Right lobe of liver (tissue), 6 donors: ENCODE measurements around the gene NAB2. TPM values are rescaled to one million over a fixed set of nuclear protein-coding genes. Genes with fewer than 3 reads are reported as not detected.

ENCODE experiments used
- ATAC-seq, 4 donors: fragments of 200-7000 bp; cut with Tn5 transposase; one replicate each; pipeline ENCODE4 v1.9.1; 2020; ENCODE audit warnings: mild to moderate bottlenecking in 4 of 4, moderate library complexity in 4 of 4
- DNase-seq, 3 donors: peaks; one replicate each; pipeline ENCODE4 v3.0.0-alpha.2; 2020
- H3K27ac ChIP-seq, 3 donors: fragments of 200-600 bp; one replicate each; pipeline ENCODE4 v1.8.0; 2022
- H3K27me3 ChIP-seq, 2 donors: fragments of 200-600 bp; one replicate each; pipeline ENCODE4 v1.8.0; 2022
- H3K36me3 ChIP-seq, 4 donors: fragments of 200-600 bp; sonication (generic) in 1 of 4; one replicate each; pipeline versions ENCODE4 v1.5.1 to v1.8.0; 2017 to 2022; ENCODE audit warnings: control low read depth in 1 of 4
- H3K4me1 ChIP-seq, 4 donors: fragments of 200-600 bp; sonication (generic) in 1 of 4; one replicate each; pipeline versions ENCODE4 v1.5.1 to v1.8.0; 2017 to 2022; ENCODE audit warnings: control low read depth in 1 of 4
- H3K4me3 ChIP-seq, 3 donors: fragments of 200-600 bp; one replicate each; pipeline ENCODE4 v1.8.0; 2022
- H3K9me3 ChIP-seq, 4 donors: fragments of 200-600 bp; sonication (generic) in 1 of 4; one replicate each; pipeline versions ENCODE4 v1.5.1 to v1.8.0; 2017 to 2022; ENCODE audit warnings: control low read depth in 1 of 4
- CTCF ChIP-seq, 4 donors: fragments of 200-600 bp in 3 of 4; fragments of 450-650 bp in 1 of 4; IDR thresholded peaks; one replicate each; pipeline versions ENCODE4 v1.5.1 to v1.8.0; 2016 to 2022; ENCODE audit warnings: antibody characterized with exemption in 4 of 4, mild to moderate bottlenecking in 2 of 4
- POLR2A ChIP-seq: fragments of 450-650 bp; IDR thresholded peaks from one replicate; pipeline ENCODE4 v1.6.1; 2017; ENCODE audit warnings: antibody characterized with exemption, mild to moderate bottlenecking
- WGBS: methylation state at CpG from one replicate; pipeline ENCODE4 v1.1.6; 2018; ENCODE audit warnings: low coverage, low lambda C conversion rate; ENCODE audit not compliant: insufficient coverage; ENCODE audit errors: missing lambda C conversion rate; 5-methylcytosine and 5-hydroxymethylcytosine counted together
- intact Hi-C, 2 donors: fragments of 100-400 bp; cut with DNase I; formaldehyde crosslinking; loops; one replicate each; pipeline versions ENCODE4 v1.11.2 to v1.14.1; 2022
- total RNA-seq, 6 experiments: library from RNA; depleted of rRNA in 2 of 6; stranded (reverse); fragments of >200 nt in 2 of 6; fragmentation: NEBNext Ultra II Directional in 3 of 6; extraction: Animal tissue kit (Norgen Biotek cat#: 25700) in 3 of 6; gene quantifications; one replicate each; pipeline versions ENCODE4 v1.1.0 to v1.2.4, GENCODE V29; 2016 to 2023
- donor health status: DM: no; HTN: yes; CAD: no.
- donor health status: DM: no; HTN: no; CAD: no.
- donor health status: DM: no; HTN: no; CAD: no.
- donor health status: DM: no; HTN: yes; CAD: no.
- donor health status: DM: no; HTN: yes; CAD: no.

NAB2 gene
- total RNA-seq, 6 experiments from 2014 or later: 6.1 to 13.1 (median 8.9) TPM

GRCh38 chr12:57092876-57093414 is 4.0 kb downstream of the NAB2 start:
- H3K9me3 ChIP-seq: no peaks in the 10 kb centered on the region
- no peaks in the 10 kb centered on the region for H3K27me3 ChIP-seq
- no peak overlapping the region for H3K4me3 ChIP-seq
- H3K4me1 ChIP-seq: peaks cover 0 to 18% (median 7%) of the 10 kb centered on the region in 4 donors
- no peak for TF ChIP-seq POLR2A
- no peak for TF ChIP-seq CTCF (IDR thresholded peaks at IDR 0.05)
- no peak overlapping the region for H3K27ac ChIP-seq
- DNase-seq (no peak), ATAC-seq (no peak)
- 42% methylated on average over 2 of the region's 4 CpGs for WGBS
- intact Hi-C loops: no loop called here
- peaks cover 0 to 58% (median 19%) of the 10 kb centered on the region in 4 donors for H3K36me3 ChIP-seq

- Histone ChIP-seq H3K36me3 (peaks cover 0 to 64% (median 22%) of the 10 kb centered on the region in 4 donors), H3K27ac (peak overlapping the region in 2 of 3 donors; percentile 6 to 37)
These were observed 4.7 kb downstream of the NAB2 start for GRCh38 chr12:57093415-57094207.

GRCh38 chr12:57094208-57095160 is 5.6 kb downstream of the NAB2 start:
- Histone ChIP-seq H3K9me3 (no peaks in the 10 kb centered on the region), H3K4me3 (no peak overlapping the region), H3K4me1 (peaks cover 0 to 14% (median 5%) of the 10 kb centered on the region in 4 donors), H3K27ac (peak overlapping the region; percentile 6 to 18 (median 16)), H3K27me3 (no peaks in the 10 kb centered on the region), H3K36me3 (peaks cover 0 to 73% (median 24%) of the 10 kb centered on the region in 4 donors)
- intact Hi-C loops: no loop called here
- WGBS: 23% methylated on average over 8 of the region's 15 CpGs
- ATAC-seq (no peak), DNase-seq (peak in 1 of 3 donors; percentile 41)
- TF ChIP-seq CTCF (IDR thresholded peaks at IDR 0.05): no peak
- TF ChIP-seq POLR2A: no peak

More at GRCh38 chr12:57093415-57094207, 4.7 kb downstream of the NAB2 start:
- WGBS: 32% methylated on average over 2 of the region's 24 CpGs
- peak in 3 of 4 donors; percentile 2 to 60 (median 2) for ATAC-seq
- TF ChIP-seq CTCF (IDR thresholded peaks at IDR 0.05): peak; percentile 44 to 54 (median 46)
- no peak for TF ChIP-seq POLR2A
- peaks cover 0 to 14% (median 5%) of the 10 kb centered on the region in 4 donors for H3K4me1 ChIP-seq
- DNase-seq: peak; percentile 55 to 75 (median 64)
- H3K9me3 ChIP-seq: no peaks in the 10 kb centered on the region
- intact Hi-C loops: no loop called here
- H3K4me3 ChIP-seq: no peak overlapping the region
- no peaks in the 10 kb centered on the region for H3K27me3 ChIP-seq

- H3K27me3 ChIP-seq: no peaks in the 10 kb centered on the region
- H3K9me3 ChIP-seq: no peaks in the 10 kb centered on the region
- ATAC-seq (no peak), DNase-seq (no peak)
- H3K27ac ChIP-seq: no peak overlapping the region
- H3K4me3 ChIP-seq: no peak overlapping the region
- peaks cover 0 to 11% (median 3%) of the 10 kb centered on the region in 4 donors for H3K4me1 ChIP-seq
- intact Hi-C loops: no loop called here
- TF ChIP-seq POLR2A (no peak), CTCF (IDR thresholded peaks at IDR 0.05) (no peak)
- 86% methylated on average over 2 of the region's 3 CpGs for WGBS
- peaks cover 0 to 82% (median 28%) of the 10 kb centered on the region in 4 donors for H3K36me3 ChIP-seq
These were observed 6.5 kb downstream of the NAB2 start for GRCh38 chr12:57095440-57095839.
